Smooth muscle cell (in vitro differentiated cells): Measurements from ENCODE around the gene SMC5. TPM values are rescaled to one million over a fixed set of nuclear protein-coding genes. Genes with fewer than 3 reads are reported as not detected.

ENCODE experiments used
- DNase-seq: peaks from one replicate; lab custom pipeline; 2025; ENCODE audit not compliant: unreplicated experiment; lab: John Stamatoyannopoulos, UW
- H2AFZ ChIP-seq: fragments of 200-600 bp; sonication (generic); 2 replicates; pipeline ENCODE4 v1.6.0; 2016; ENCODE audit warnings: antibody characterized with exemption, low read depth, mild to moderate bottlenecking
- H3F3A ChIP-seq: fragments of 200-600 bp; sonication (generic); 2 replicates; pipeline ENCODE4 v1.6.0; 2017; ENCODE audit warnings: antibody characterized with exemption, low read depth
- H3K27ac ChIP-seq: fragments of 200-600 bp; sonication (generic); 2 replicates; pipeline ENCODE4 v1.5.1; 2016; ENCODE audit warnings: low read depth, mild to moderate bottlenecking
- H3K27me3 ChIP-seq: fragments of 200-600 bp; sonication (generic); 2 replicates; pipeline ENCODE4 v1.6.1; 2016; ENCODE audit warnings: low read depth, mild to moderate bottlenecking
- H3K36me3 ChIP-seq: fragments of 200-600 bp; sonication (generic); 2 replicates; pipeline ENCODE4 v1.5.1; 2016; ENCODE audit warnings: low read depth
- H3K4me1 ChIP-seq: fragments of 200-600 bp; sonication (generic); 2 replicates; pipeline ENCODE4 v1.5.1; 2016; ENCODE audit warnings: low read depth
- H3K4me2 ChIP-seq: fragments of 200-600 bp; sonication (generic); 2 replicates; pipeline ENCODE4 v1.6.0; 2016; ENCODE audit warnings: mild to moderate bottlenecking
- H3K4me3 ChIP-seq: fragments of 200-600 bp; sonication (generic); 2 replicates; pipeline ENCODE4 v1.5.1; 2016; ENCODE audit warnings: mild to moderate bottlenecking
- H3K79me2 ChIP-seq: fragments of 200-600 bp; sonication (generic); 2 replicates; pipeline ENCODE4 v1.6.0; 2016; ENCODE audit warnings: low read depth, mild to moderate bottlenecking
- H3K9ac ChIP-seq: fragments of 200-600 bp; sonication (generic); 2 replicates; pipeline ENCODE4 v1.6.0; 2016; ENCODE audit warnings: low read depth
- H3K9me3 ChIP-seq: fragments of 200-600 bp; sonication (generic); replicated peaks from 2 replicates; pipeline ENCODE4 v1.5.1; 2016; ENCODE audit warnings: low read depth
- H4K20me1 ChIP-seq: fragments of 200-600 bp; sonication (generic); 2 replicates; pipeline ENCODE4 v1.6.0; 2016; ENCODE audit warnings: low read depth
- WGBS: methylation state at CpG from one replicate; pipeline ENCODE4 v1.1.7; 2016; ENCODE audit warnings: low lambda C conversion rate; 5-methylcytosine and 5-hydroxymethylcytosine counted together
- polyA plus RNA-seq: library from polyadenylated mRNA; unstranded; fragments of >200 nt; fragmentation: Nextera tagmentation; extraction: Ambion mirVana; gene quantifications from 2 replicates; pipeline ENCODE4 v1.2.1, GENCODE V29; 2016
- total RNA-seq: library from RNA; depleted of rRNA; stranded (reverse); fragments of >200 nt; gene quantifications from 2 replicates; pipeline ENCODE4 v1.2.3, GENCODE V29; 2014
- TF ChIP-seq, protein P1 (sequence below): fragments of 200-600 bp; sonication (generic); IDR thresholded peaks from 2 replicates; pipeline ENCODE4 v1.5.1; 2017; ENCODE audit warnings: borderline replicate concordance, mild to moderate bottlenecking, antibody characterized with exemption; ENCODE audit not compliant: insufficient read depth, poor library complexity, severe bottlenecking

SMC5 gene
- total and polyA plus RNA-seq, 2 experiments from 2014 or later = 31.2 to 81.4 TPM

DNA sequence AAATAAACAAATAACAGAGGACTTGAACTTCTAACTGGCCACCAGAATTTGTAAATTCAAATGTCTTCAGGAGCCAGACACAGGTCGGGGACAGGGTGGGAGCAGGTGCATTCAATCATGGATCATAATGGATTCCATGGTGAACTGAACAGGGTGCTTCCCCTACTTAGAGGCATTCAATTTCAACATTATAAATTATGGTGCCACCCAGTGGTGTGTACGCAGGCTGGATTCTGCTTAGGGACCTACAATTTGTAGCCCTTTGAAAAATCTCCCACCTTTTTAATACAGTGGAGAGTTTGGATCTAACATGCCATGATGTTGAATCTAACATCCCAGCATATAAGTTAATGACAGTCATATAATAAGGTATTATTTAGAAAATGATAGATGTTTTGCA is 133.4 kb downstream of the SMC5 start:
- no peak for DNase-seq
- Histone ChIP-seq H3K27ac (no peak overlapping the region), H3K4me3 (no peak overlapping the region), H3K4me2 (no peak overlapping the region), H3K79me2 (peaks cover 39% of the 10 kb centered on the region), H4K20me1 (peaks cover 94% of the 10 kb centered on the region), H3F3A (no peaks in the 10 kb centered on the region), H3K4me1 (peaks cover 7% of the 10 kb centered on the region), H3K27me3 (no peaks in the 10 kb centered on the region), H3K9me3 (no peaks in the 10 kb centered on the region), H3K36me3 (no peaks in the 10 kb centered on the region), H3K9ac (no peak overlapping the region), H2AFZ (no peak overlapping the region)
- WGBS = 93% methylated on average over 2 of the region's 2 CpGs
- TF ChIP-seq, protein P1, sequence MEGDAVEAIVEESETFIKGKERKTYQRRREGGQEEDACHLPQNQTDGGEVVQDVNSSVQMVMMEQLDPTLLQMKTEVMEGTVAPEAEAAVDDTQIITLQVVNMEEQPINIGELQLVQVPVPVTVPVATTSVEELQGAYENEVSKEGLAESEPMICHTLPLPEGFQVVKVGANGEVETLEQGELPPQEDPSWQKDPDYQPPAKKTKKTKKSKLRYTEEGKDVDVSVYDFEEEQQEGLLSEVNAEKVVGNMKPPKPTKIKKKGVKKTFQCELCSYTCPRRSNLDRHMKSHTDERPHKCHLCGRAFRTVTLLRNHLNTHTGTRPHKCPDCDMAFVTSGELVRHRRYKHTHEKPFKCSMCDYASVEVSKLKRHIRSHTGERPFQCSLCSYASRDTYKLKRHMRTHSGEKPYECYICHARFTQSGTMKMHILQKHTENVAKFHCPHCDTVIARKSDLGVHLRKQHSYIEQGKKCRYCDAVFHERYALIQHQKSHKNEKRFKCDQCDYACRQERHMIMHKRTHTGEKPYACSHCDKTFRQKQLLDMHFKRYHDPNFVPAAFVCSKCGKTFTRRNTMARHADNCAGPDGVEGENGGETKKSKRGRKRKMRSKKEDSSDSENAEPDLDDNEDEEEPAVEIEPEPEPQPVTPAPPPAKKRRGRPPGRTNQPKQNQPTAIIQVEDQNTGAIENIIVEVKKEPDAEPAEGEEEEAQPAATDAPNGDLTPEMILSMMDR = no peak

DNA sequence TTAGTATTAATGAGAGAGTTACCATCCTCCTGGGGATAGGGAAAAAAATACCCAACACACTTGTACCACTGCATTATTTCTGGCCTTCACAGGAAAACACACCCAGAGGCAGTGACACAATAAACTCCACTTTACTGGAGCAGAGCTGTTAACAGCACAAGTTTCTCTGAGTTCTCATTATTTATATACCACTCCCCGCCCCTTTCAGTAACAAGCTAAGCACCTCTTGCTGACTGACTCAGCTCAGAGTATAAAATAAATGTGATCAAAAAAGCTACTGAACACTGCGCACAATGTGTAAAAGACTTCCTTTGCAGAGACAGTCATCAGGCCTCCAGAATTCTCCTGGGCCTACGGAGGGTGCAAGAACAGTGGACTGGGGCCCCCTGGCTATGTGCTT is 134.1 kb downstream of the SMC5 start:
- Histone ChIP-seq H3K36me3 (no peaks in the 10 kb centered on the region), H3K4me3 (no peak overlapping the region), H2AFZ (no peak overlapping the region), H3K4me1 (peaks cover 7% of the 10 kb centered on the region), H3K27ac (no peak overlapping the region), H3K9me3 (no peaks in the 10 kb centered on the region), H3F3A (no peaks in the 10 kb centered on the region), H3K4me2 (no peak overlapping the region), H4K20me1 (peaks cover 96% of the 10 kb centered on the region), H3K27me3 (no peaks in the 10 kb centered on the region), H3K79me2 (peaks cover 39% of the 10 kb centered on the region), H3K9ac (no peak overlapping the region)
- 85% methylated on average over 3 of the region's 3 CpGs for WGBS
- TF ChIP-seq, protein P1 = no peak
- no peak for DNase-seq

DNA sequence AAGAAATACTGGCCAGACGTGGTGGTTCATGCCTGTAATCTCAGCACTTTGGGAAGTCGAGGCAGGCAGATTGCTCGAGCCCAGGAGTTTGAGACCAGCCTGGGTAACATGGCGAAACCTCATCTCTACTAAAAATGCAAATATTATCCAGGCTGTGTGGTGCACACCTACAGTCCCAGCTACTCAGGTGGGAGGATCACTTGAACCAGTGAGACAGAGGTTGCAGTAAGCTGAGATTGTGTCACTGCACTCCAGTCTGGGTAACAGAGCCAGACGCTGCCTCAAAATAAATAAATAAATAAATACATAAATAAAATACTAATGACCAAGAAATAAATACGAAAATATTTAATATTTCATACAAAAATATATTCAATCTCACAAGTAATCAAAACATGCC is 136.9 kb downstream of the SMC5 start:
- Histone ChIP-seq H2AFZ (no peak overlapping the region), H3K27ac (no peak overlapping the region), H3K4me2 (no peak overlapping the region), H3K27me3 (no peaks in the 10 kb centered on the region), H3K36me3 (no peaks in the 10 kb centered on the region), H3K9me3 (no peaks in the 10 kb centered on the region), H3K9ac (no peak overlapping the region), H3K79me2 (peaks cover 55% of the 10 kb centered on the region), H4K20me1 (peaks cover 96% of the 10 kb centered on the region), H3K4me3 (no peak overlapping the region), H3F3A (no peaks in the 10 kb centered on the region), H3K4me1 (peaks cover 4% of the 10 kb centered on the region)
- no peak for DNase-seq
- TF ChIP-seq, protein P1 = no peak
- WGBS = 88% methylated on average over 6 of the region's 6 CpGs

DNA sequence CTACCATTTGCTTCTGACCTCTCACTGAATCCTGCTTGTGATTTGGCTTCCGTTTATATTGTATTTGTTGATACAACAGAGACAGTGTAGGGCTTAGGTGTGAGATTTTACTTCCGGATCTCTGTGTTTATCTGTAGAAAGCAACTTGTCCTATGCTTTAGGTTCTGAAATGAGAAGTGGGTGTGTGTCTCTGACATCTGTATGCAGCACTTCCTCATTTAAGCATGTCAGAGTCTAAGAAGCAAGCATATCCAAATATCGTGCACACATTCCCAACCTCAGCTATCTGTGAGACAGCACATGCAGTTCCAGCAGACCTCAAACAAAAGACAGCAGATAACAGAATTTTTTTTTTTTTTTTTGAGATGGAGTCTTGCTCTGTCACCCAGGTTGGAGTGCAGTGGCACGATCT is 139.4 kb downstream of the SMC5 start:
- Histone ChIP-seq H3K27me3 (no peaks in the 10 kb centered on the region), H3F3A (no peaks in the 10 kb centered on the region), H2AFZ (no peak overlapping the region), H3K79me2 (peaks cover 77% of the 10 kb centered on the region), H3K9me3 (no peaks in the 10 kb centered on the region), H3K4me2 (no peak overlapping the region), H3K4me1 (no peaks in the 10 kb centered on the region), H3K9ac (no peak overlapping the region), H3K36me3 (no peaks in the 10 kb centered on the region), H3K27ac (no peak overlapping the region), H3K4me3 (no peak overlapping the region), H4K20me1 (peaks cover 83% of the 10 kb centered on the region)
- WGBS = 90% methylated on average over 4 of the region's 4 CpGs
- TF ChIP-seq, protein P1 = no peak
- DNase-seq = no peak
